VCaP (cell line): ENCODE measurements around the gene SLC39A9.

ENCODE experiments used
- H3K27ac ChIP-seq: fragments of 450-650 bp; 2 replicates; pipeline ENCODE4 v1.5.1; 2017
- TF ChIP-seq, protein P1 (sequence below): fragments of 450-650 bp; conservative IDR thresholded peaks from 2 replicates; pipeline ENCODE4 v1.5.1; 2017; ENCODE audit warnings: mild to moderate bottlenecking, moderate library complexity

SLC39A9 gene

DNA sequence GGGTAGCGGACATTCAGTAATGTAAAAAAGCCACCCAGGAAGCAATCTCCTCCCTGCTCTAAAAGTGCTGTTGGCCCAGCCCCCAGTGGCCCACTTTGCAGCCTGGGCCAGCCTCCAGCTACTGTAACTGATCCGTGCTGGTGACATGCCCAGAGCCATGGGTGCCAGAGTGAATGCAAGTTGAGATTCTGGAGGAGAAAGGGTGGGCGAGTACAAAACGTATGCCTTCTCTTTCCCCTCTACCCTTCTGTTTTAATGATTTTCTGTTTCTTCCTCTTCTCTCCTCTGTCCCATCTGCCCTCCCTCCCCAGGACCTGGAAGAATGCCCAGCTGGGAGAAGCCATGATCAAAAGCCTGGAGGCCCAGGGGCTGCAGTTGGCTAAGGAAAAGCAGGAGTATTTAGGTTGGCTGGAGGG is 102.9 kb downstream of the SLC39A9 start:
- H3K27ac ChIP-seq = no peak overlapping the region
- TF ChIP-seq, protein P1, sequence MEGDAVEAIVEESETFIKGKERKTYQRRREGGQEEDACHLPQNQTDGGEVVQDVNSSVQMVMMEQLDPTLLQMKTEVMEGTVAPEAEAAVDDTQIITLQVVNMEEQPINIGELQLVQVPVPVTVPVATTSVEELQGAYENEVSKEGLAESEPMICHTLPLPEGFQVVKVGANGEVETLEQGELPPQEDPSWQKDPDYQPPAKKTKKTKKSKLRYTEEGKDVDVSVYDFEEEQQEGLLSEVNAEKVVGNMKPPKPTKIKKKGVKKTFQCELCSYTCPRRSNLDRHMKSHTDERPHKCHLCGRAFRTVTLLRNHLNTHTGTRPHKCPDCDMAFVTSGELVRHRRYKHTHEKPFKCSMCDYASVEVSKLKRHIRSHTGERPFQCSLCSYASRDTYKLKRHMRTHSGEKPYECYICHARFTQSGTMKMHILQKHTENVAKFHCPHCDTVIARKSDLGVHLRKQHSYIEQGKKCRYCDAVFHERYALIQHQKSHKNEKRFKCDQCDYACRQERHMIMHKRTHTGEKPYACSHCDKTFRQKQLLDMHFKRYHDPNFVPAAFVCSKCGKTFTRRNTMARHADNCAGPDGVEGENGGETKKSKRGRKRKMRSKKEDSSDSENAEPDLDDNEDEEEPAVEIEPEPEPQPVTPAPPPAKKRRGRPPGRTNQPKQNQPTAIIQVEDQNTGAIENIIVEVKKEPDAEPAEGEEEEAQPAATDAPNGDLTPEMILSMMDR = no peak

DNA sequence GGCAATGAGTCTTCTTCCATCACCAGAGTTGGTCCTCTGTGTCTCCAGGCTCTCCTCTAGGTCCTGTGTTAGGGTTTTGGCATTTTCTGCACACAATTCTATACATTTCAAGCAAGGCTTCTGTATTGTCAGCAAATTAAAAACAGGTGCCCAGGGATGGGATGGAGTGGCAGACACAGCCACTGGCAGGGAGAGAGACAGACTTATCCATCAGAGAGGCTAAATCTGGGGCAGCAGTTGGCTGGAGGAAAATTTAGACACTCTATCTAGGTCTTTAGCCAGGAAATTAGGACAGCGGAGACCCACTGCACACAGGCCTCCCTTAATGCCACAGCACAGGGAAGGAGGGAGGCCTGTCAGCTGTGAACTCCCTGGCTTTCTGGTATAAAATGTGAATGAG is 106.3 kb downstream of the SLC39A9 start:
- H3K27ac ChIP-seq = no peak overlapping the region
- TF ChIP-seq, protein P1 = no peak

DNA sequence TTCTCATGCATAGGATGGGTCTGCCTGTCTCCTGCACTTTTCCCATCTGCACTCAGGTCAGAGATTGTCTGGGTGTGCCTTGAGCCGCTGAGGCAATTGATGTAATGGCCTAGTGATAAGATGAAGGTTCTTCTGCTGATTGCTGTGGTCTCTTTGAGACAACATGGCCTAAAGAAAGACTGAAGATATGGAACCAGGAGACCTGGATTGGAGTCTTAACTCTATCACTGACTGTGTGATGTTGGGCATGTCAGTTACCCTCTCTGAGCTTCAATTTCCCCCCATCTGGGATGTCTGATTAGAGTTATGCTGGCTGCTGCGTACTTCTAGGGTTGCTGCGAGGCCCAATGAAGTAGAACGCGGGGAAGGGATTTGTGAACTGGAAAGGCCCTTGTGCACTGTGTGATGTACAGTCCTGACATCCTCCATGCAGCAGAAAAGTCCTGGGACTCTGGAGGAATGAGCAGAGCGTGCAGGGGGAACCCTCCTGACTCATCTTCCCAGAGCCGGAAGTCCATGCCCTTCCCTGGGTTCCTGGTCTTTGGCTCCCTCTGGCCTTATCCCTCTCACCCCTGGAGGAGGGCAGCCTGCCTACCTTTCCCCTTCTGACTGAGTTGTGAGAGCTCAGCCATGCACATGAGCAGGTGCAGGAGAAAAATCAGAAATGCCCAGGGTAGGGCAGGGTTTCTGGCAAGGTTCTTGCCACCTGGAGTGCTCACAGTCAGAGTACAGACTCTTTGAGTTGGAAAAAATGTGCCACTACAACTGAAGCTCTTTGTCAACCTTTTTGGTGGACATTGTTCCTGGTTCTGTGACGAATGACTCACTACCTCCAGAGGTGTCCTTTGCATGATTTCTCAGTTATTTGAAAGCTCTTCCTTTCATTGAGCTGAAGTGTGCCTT is 107.1 kb downstream of the SLC39A9 start:
- H3K27ac ChIP-seq = no peak overlapping the region
- TF ChIP-seq, protein P1 = no peak

DNA sequence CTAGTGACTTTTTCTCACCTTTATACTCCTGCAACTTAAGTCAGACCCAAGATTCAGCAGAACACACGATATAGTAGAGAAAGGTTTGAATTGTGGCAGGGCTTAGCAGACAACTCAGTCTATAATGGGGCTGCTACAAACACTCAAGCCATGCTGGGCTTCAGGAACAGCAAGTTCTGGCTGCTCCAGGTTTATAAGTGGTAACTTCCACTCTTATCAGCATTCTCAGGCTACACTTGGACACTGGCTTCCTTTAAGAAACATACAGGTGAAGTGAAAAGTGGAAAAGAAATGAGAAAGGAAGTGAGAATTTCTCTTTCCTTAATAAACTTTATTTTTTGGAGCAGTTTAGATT is 107.7 kb downstream of the SLC39A9 start:
- TF ChIP-seq, protein P1 = no peak
- no peak overlapping the region for H3K27ac ChIP-seq
